ENCODE measurements around the gene DNAH14. TPM values are rescaled to one million over a fixed set of nuclear protein-coding genes. Genes with fewer than 3 reads are reported as not detected.
"Not testable (repeated sequence)": the region's sequence is repeated elsewhere in the genome, so short reads cannot be mapped to it uniquely, and the experiment has no call there.

Gene DNAH14
- polyA plus RNA-seq, 3 donors: 0.80 to 3.6 (median 1.8) TPM

- 84 to 92% (median 92%) methylated on average over 1 of the region's 1 CpG for WGBS, 3 donors
These were observed 15.1 kb upstream of the DNAH14 start for GRCh38 chr1:224914292-224914900.

GRCh38 chr1:224919508-224919907, 10.0 kb upstream of the DNAH14 start:
- 79 to 93% (median 80%) methylated on average over 4 of the region's 4 CpGs for WGBS, 3 donors
- no peak overlapping the region for H3K27ac ChIP-seq (ENCODE audit: low read depth, low read length)

More at GRCh38 chr1:224914292-224914900, 15.1 kb upstream of the DNAH14 start:
- H3K27ac ChIP-seq (ENCODE audit: low read depth, low read length): no peak overlapping the region

- no peak overlapping the region for H3K27ac ChIP-seq (ENCODE audit: low read depth, low read length)
These were observed 8.5 kb upstream of the DNAH14 start for GRCh38 chr1:224920930-224921329.

GRCh38 chr1:224921354-224921753, 8.1 kb upstream of the DNAH14 start:
- 88 to 92% (median 92%) methylated on average over 3 of the region's 3 CpGs for WGBS, 3 donors
- no peak overlapping the region for H3K27ac ChIP-seq (ENCODE audit: low read depth, low read length)

GRCh38 chr1:224922404-224923164, 6.9 kb upstream of the DNAH14 start:
- H3K27ac ChIP-seq (ENCODE audit: low read depth, low read length): no peak overlapping the region
- WGBS, 3 donors: 33 to 45% (median 41%) methylated on average over 5 of the region's 5 CpGs

DNA sequence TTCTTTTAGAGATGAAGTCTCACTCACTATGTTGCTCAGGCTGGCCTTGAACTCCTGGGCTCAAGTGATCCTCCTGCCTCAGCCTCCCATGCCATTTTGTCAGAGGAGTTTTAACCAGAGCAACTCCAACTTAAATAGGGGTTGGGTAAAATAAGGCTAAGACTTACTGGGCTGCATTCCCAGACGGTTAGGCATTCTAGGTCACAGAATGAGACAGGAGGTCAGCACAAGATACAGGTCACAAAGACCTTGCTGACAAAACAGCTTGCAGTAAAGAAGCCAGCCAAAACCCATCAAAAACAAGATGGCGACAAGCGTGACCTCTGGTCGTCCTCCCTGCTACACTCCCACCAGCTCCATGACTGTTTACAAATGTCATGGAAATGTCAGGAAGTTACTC, 5.7 kb upstream of the DNAH14 start:
- H3K27ac ChIP-seq (ENCODE audit: low read depth, low read length): no peak overlapping the region
- WGBS, 3 donors: 69 to 79% (median 70%) methylated on average over 4 of the region's 4 CpGs

DNA sequence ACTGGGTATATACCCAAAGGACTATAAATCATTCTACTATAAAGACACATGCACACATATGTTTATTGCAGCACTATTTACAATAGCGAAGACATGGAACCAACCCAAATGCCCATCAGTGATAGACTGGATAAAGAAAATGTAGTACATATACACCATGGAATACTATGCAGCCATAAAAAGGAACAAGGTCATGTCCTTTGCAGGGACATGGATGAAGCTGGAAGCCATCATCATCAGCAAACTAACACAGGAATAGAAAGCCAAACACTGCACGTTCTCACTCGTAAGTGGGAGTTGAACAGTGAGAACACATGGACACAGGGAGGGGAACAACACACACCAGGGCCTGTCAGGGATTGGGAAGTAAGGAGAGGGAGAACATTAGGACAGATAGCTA, 1.8 kb upstream of the DNAH14 start:
- WGBS, 3 donors: 89 to 94% (median 91%) methylated on average over 3 of the region's 3 CpGs

DNA sequence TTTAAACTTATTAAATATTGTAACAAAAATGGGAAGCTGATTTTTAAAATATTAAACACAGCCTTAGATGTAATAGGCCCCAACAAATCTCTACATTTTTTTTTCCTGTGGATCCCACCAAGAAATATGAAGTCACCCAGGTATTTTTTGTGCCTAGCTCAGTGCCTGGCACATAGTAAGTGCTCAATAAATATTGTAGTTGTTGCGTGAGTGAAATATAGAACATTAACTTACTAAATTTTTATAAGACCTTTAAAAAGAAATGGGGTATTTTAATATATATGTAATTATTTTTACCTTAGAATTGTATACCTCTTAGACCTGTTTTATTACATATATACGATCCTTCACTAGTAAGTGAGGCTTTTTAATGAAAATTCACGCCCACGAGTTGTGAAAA, 569 bp upstream of the DNAH14 start:
- H3K27ac ChIP-seq (ENCODE audit: low read depth, low read length): no peak overlapping the region
- 70 to 89% (median 82%) methylated on average over 4 of the region's 4 CpGs for WGBS, 3 donors

More for the DNA sequence above, 1.8 kb upstream of the DNAH14 start:
- not testable (repeated sequence) for H3K27ac ChIP-seq (ENCODE audit: low read depth, low read length)

GRCh38 chr1:224931605-224932004, 2.1 kb downstream of the DNAH14 start:
- WGBS, 3 donors: 42 to 100% (median 96%) methylated on average over 1 of the region's 1 CpG
- no peak overlapping the region for H3K27ac ChIP-seq (ENCODE audit: low read depth, low read length)

DNA sequence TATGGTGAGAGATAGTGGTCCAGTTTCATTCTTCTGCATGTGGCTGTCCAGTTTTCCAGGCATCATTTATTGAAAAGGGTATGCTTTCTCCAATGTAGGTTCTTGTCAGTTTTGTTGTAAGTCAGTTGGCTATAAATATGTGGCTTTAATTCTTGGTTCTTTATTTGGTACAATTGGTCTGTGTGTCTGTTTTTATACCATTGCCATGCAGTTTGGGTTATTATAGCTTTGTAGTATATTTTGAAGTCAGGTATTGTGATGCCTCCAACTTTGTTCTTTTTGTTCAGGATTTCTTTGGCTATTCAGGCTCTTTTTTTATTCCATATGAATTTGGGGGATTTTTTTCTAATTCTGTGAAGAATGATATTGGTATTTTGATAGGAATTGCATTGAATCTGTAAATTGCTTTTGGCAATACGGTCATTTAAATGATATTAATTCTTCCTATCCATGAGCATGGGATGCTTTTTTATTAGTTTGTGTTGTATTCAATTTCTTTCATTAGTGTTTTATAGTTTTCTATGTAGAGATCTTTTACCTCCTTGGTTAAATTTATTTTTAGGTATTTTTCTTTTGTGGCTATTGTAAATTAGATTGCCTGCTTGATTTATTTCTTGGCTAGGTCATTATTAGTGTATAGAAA, 3.3 kb downstream of the DNAH14 start:
- H3K27ac ChIP-seq (ENCODE audit: low read depth, low read length): no peak overlapping the region
- 92 to 98% (median 96%) methylated on average over 1 of the region's 1 CpG for WGBS, 3 donors

GRCh38 chr1:224933584-224933983, 4.1 kb downstream of the DNAH14 start:
- no peak overlapping the region for H3K27ac ChIP-seq (ENCODE audit: low read depth, low read length)
- WGBS, 3 donors: 95 to 97% (median 95%) methylated on average over 4 of the region's 4 CpGs

- WGBS, 3 donors: 94 to 98% (median 97%) methylated on average over 4 of the region's 4 CpGs
These were observed 9.2 kb downstream of the DNAH14 start for GRCh38 chr1:224938652-224939051.

GRCh38 chr1:224939844-224940425, 10.5 kb downstream of the DNAH14 start:
- H3K27ac ChIP-seq (ENCODE audit: low read depth, low read length): no peak overlapping the region

More at GRCh38 chr1:224938652-224939051, 9.2 kb downstream of the DNAH14 start:
- no peak overlapping the region for H3K27ac ChIP-seq (ENCODE audit: low read depth, low read length)

DNA sequence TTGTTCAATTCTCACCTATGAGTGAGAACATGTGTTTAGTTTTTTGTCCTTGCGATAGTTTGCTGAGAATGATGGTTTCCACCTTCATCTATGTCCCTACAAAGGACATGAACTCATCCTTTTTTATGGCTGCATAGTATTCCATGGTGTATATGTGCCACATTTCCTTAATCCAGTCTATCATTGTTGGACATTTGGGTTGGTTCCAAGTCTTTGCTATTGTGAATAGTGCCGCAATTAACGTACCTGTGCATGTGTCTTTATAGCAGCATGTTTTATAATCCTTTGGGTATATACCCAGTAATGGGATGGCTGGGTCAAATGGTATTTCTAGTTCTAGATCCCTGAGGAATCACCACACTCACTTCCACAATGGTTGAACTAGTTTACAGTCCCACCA, 11.3 kb downstream of the DNAH14 start:
- 94 to 98% (median 96%) methylated on average over 3 of the region's 3 CpGs for WGBS, 3 donors
- not testable (repeated sequence) for H3K27ac ChIP-seq (ENCODE audit: low read depth, low read length)

GRCh38 chr1:224945651-224946348, 16.3 kb downstream of the DNAH14 start:
- WGBS, 3 donors: 90 to 97% (median 91%) methylated on average over 9 to 10 of the region's 10 CpGs
- H3K27ac ChIP-seq (ENCODE audit: low read depth, low read length): not testable (repeated sequence)

- WGBS, 3 donors: 95 to 97% (median 96%) methylated on average over 6 of the region's 6 CpGs
- not testable (repeated sequence) for H3K27ac ChIP-seq (ENCODE audit: low read depth, low read length)
These were observed 16.8 kb downstream of the DNAH14 start for GRCh38 chr1:224946349-224946691.

DNA sequence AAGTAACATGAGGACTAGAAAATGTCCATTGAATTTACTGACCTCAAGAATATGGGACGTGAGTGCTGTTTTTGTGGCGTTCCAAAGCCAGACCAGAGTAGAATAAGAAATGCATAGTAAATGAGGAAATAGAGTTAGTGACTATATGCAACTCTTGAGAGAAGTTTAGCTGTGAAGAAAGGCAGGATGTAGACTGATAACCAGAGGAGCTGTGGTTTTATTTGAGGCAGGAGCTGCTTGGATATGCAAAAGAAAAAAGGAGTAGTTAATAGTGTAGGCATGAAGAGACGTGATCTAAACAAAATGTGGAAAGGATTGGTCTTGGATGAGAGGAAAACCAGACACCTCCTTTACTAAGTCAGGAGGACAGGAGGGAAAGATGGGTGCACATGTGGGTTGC, 28.2 kb downstream of the DNAH14 start:
- no peak overlapping the region for H3K27ac ChIP-seq (ENCODE audit: low read depth, low read length)
- 55 to 95% (median 73%) methylated on average over 3 of the region's 3 CpGs for WGBS, 3 donors

- 88 to 98% (median 97%) methylated on average over 1 of the region's 1 CpG for WGBS, 3 donors
- H3K27ac ChIP-seq (ENCODE audit: low read depth, low read length): no peak overlapping the region
These were observed 29.0 kb downstream of the DNAH14 start for GRCh38 chr1:224958490-224958889.

GRCh38 chr1:224959115-224959514, 29.6 kb downstream of the DNAH14 start:
- 83 to 95% (median 94%) methylated on average over 1 of the region's 1 CpG for WGBS, 3 donors
- H3K27ac ChIP-seq (ENCODE audit: low read depth, low read length): no peak overlapping the region

All from adipose tissue (tissue), 3 donors.